ENCODE measurements around the gene CDH15.

DNA sequence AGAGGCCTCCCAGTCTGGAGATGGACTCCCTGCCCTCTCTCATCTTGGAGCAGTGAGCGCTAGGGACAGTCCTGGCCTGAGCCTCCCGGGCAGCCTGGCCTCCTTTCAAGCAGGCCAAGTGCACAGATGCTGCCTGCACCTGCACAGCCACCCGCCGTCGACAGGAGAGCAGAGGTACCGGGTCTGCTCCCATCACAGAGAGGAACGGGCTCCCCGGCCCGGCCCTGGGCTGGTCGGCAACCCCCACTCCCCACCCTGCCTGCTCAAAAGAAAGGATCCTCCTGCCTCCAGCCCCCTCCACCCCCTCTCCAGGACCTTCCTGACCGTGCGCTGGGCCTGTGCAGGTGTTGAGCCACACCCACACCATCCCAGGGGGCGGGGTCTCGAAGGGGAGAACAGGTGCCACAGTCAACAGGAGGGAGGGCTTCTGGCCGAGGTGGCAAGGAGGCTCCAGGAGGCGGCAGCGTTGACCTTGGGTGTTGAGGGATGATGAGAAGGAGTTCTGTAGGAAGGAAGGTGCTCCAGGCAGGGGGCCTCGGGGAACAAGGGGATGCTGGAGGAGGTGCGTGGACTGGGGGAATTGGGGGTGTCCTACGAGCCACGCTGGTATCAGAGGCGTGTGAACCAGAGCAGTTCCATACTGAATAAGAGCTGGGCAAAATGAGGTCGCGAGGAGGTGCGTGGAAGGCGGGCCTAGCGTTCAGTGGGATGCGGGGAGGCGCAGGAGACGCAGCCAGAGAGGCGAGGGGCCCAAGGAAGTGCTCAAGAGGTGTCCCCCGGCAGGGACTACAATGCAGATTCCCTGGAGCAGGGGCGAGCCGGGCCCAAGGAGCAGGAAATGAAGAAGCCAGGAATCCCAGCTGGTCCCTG is 967 bp upstream of the CDH15 start:
- TF ChIP-seq, protein P1, sequence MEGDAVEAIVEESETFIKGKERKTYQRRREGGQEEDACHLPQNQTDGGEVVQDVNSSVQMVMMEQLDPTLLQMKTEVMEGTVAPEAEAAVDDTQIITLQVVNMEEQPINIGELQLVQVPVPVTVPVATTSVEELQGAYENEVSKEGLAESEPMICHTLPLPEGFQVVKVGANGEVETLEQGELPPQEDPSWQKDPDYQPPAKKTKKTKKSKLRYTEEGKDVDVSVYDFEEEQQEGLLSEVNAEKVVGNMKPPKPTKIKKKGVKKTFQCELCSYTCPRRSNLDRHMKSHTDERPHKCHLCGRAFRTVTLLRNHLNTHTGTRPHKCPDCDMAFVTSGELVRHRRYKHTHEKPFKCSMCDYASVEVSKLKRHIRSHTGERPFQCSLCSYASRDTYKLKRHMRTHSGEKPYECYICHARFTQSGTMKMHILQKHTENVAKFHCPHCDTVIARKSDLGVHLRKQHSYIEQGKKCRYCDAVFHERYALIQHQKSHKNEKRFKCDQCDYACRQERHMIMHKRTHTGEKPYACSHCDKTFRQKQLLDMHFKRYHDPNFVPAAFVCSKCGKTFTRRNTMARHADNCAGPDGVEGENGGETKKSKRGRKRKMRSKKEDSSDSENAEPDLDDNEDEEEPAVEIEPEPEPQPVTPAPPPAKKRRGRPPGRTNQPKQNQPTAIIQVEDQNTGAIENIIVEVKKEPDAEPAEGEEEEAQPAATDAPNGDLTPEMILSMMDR (IDR thresholded peaks at IDR 0.05; ENCODE audit: insufficient read depth, low read depth, low read length), result no peak
- no peak for TF ChIP-seq EZH2 (IDR thresholded peaks at IDR 0.05; ENCODE audit: insufficient read depth, low read length)

Measured in astrocyte (in vitro differentiated cells and primary cell).